Common myeloid progenitor, CD34-positive (primary cell): ENCODE results near the gene PARVA.

ENCODE experiments used
- CTCF ChIA-PET: fragments of 350-600 bp; sonication (Branson Sonifier 250); formaldehyde crosslinking; loops from one replicate; lab custom pipeline; 2021; ENCODE audit warnings: antibody characterized with exemption; lab: Charles Lee
- POLR2A ChIA-PET: fragments of 350-600 bp; sonication (Branson Sonifier 250); formaldehyde crosslinking; loops from one replicate; lab custom pipeline; 2021; ENCODE audit warnings: antibody characterized with exemption; lab: Charles Lee
- DNase-seq, 3 donors: peaks; one replicate each; pipeline versions ENCODE4 v3.0.0 to v3.0.0-alpha.2; 2013
- H3K27ac ChIP-seq, 2 experiments: 1 replicate in 1 of 2; 2 replicates in 1 of 2; pipeline ENCODE4 v1.7.0; 2013; ENCODE audit warnings: inconsistent platforms in 2 of 2, low read length in 2 of 2, mild to moderate bottlenecking in 2 of 2, low read depth in 1 of 2, moderate library complexity in 1 of 2; ENCODE audit not compliant: severe bottlenecking in 2 of 2, insufficient read depth in 1 of 2, poor library complexity in 1 of 2
- H3K27me3 ChIP-seq, 5 experiments: replicated peaks in 2 of 5; 1 replicate in 3 of 5; 2 replicates in 2 of 5; pipeline versions ENCODE4 v1.6.1 to v1.7.0; 2013; ENCODE audit warnings: low read length in 4 of 5, mild to moderate bottlenecking in 2 of 5, moderate library complexity in 2 of 5, inconsistent platforms in 1 of 5; ENCODE audit not compliant: insufficient read depth in 5 of 5, control insufficient read depth in 4 of 5
- H3K36me3 ChIP-seq, 4 experiments: 1 replicate in 2 of 4; 2 replicates in 2 of 4; pipeline versions ENCODE4 v1.6.1 to v1.7.0; 2013; ENCODE audit warnings: low read length in 3 of 4, control low read depth in 1 of 4, mild to moderate bottlenecking in 1 of 4; ENCODE audit not compliant: control insufficient read depth in 4 of 4, insufficient read depth in 4 of 4
- H3K4me1 ChIP-seq, 4 experiments: 1 replicate in 3 of 4; 2 replicates in 1 of 4; pipeline versions ENCODE4 v1.6.1 to v1.7.1; 2013; ENCODE audit warnings: low read length in 3 of 4, mild to moderate bottlenecking in 3 of 4, control low read depth in 1 of 4, inconsistent platforms in 1 of 4, moderate library complexity in 1 of 4; ENCODE audit not compliant: control insufficient read depth in 4 of 4, insufficient read depth in 4 of 4; ENCODE audit errors: control extremely low read depth in 1 of 4
- H3K4me3 ChIP-seq, 7 experiments: 1 replicate in 4 of 7; 2 replicates in 3 of 7; pipeline versions ENCODE4 v1.5.1 to v1.7.0; 2013; ENCODE audit warnings: mild to moderate bottlenecking in 7 of 7, low read length in 6 of 7, moderate library complexity in 6 of 7, inconsistent platforms in 2 of 7, low read depth in 2 of 7, control low read depth in 1 of 7; ENCODE audit not compliant: insufficient read depth in 4 of 7, control insufficient read depth in 1 of 7; ENCODE audit errors: extremely low read depth in 1 of 7
- H3K9me3 ChIP-seq, 5 experiments: 1 replicate in 4 of 5; 2 replicates in 1 of 5; pipeline versions ENCODE4 v1.6.1 to v1.7.1; 2013; ENCODE audit warnings: low read length in 4 of 5, mild to moderate bottlenecking in 2 of 5, inconsistent platforms in 1 of 5, low read depth in 1 of 5, moderate library complexity in 1 of 5; ENCODE audit not compliant: control insufficient read depth in 4 of 5, insufficient read depth in 2 of 5; ENCODE audit errors: control extremely low read depth in 1 of 5
- WGBS: methylation state at CpG from one replicate; pipeline ENCODE4 v1.1.5; 2013; ENCODE audit not compliant: insufficient coverage; 5-methylcytosine and 5-hydroxymethylcytosine counted together

The PARVA gene

GRCh38 chr11:12540075-12540680 lies 162.8 kb downstream of the PARVA start:
- Histone ChIP-seq H3K27me3 (peaks cover 0 to 25% (median 0%) of the 10 kb centered on the region in 5 experiments), H3K4me3 (no peak overlapping the region), H3K9me3 (no peaks in the 10 kb centered on the region), H3K36me3 (no peaks in the 10 kb centered on the region), H3K27ac (no peak overlapping the region), H3K4me1 (no peaks in the 10 kb centered on the region)
- CTCF ChIA-PET: interaction anchor here (0.9 kb wide), 1 partner anchor 63 kb away, joined by 3 read pairs; no protein-coding TSS in a partner anchor
- DNase-seq: no peak
- WGBS: 83% methylated on average over 3 of the region's 5 CpGs
- POLR2A ChIA-PET: no interaction called here

GRCh38 chr11:12540913-12541582 lies 163.7 kb downstream of the PARVA start:
- H3K4me3 ChIP-seq: no peak overlapping the region
- no peaks in the 10 kb centered on the region for H3K36me3 ChIP-seq
- ChIA-PET POLR2A (no interaction called here), CTCF (interaction anchor here (0.9 kb wide), 1 partner anchor 62 kb away, joined by 3 read pairs; no protein-coding TSS in a partner anchor)
- DNase-seq: no peak
- H3K27ac ChIP-seq: no peak overlapping the region
- no peaks in the 10 kb centered on the region for H3K4me1 ChIP-seq
- H3K27me3 ChIP-seq: peaks cover 0 to 22% (median 0%) of the 10 kb centered on the region in 5 experiments
- no peaks in the 10 kb centered on the region for H3K9me3 ChIP-seq
- WGBS: 86% methylated on average over 5 of the region's 6 CpGs

GRCh38 chr11:12541583-12542151 lies 164.3 kb downstream of the PARVA start:
- Histone ChIP-seq H3K36me3 (no peaks in the 10 kb centered on the region), H3K9me3 (no peaks in the 10 kb centered on the region), H3K4me1 (no peaks in the 10 kb centered on the region), H3K27me3 (peaks cover 0 to 17% (median 0%) of the 10 kb centered on the region in 5 experiments), H3K4me3 (no peak overlapping the region), H3K27ac (no peak overlapping the region)
- 90% methylated on average over 5 of the region's 9 CpGs for WGBS
- CTCF ChIA-PET: no interaction called here
- POLR2A ChIA-PET: no interaction called here
- DNase-seq: no peak

- H3K4me3 ChIP-seq: no peak overlapping the region
- H3K27ac ChIP-seq: no peak overlapping the region
- ChIA-PET CTCF (no interaction called here), POLR2A (no interaction called here)
- no peaks in the 10 kb centered on the region for H3K9me3 ChIP-seq
- H3K36me3 ChIP-seq: no peaks in the 10 kb centered on the region
- no peaks in the 10 kb centered on the region for H3K4me1 ChIP-seq
- 79% methylated on average over 7 of the region's 10 CpGs for WGBS
- H3K27me3 ChIP-seq: peaks cover 0 to 15% (median 0%) of the 10 kb centered on the region in 5 experiments
- DNase-seq: no peak
Observed at GRCh38 chr11:12542186-12542935, 165.0 kb downstream of the PARVA start.

GRCh38 chr11:12543596-12544415 lies 166.4 kb downstream of the PARVA start:
- H3K36me3 ChIP-seq: no peaks in the 10 kb centered on the region
- DNase-seq: no peak
- no peaks in the 10 kb centered on the region for H3K9me3 ChIP-seq
- H3K27ac ChIP-seq: no peak overlapping the region
- H3K4me1 ChIP-seq: no peaks in the 10 kb centered on the region
- 96% methylated on average over 7 of the region's 9 CpGs for WGBS
- ChIA-PET POLR2A (no interaction called here), CTCF (no interaction called here)
- no peak overlapping the region for H3K4me3 ChIP-seq
- H3K27me3 ChIP-seq: peaks cover 0 to 15% (median 0%) of the 10 kb centered on the region in 5 experiments

- DNase-seq: no peak
- Histone ChIP-seq H3K36me3 (no peaks in the 10 kb centered on the region), H3K4me3 (no peak overlapping the region), H3K9me3 (no peaks in the 10 kb centered on the region), H3K27ac (no peak overlapping the region), H3K4me1 (no peaks in the 10 kb centered on the region), H3K27me3 (peaks cover 0 to 15% (median 0%) of the 10 kb centered on the region in 5 experiments)
- 97% methylated on average over 13 of the region's 13 CpGs for WGBS
- CTCF ChIA-PET: no interaction called here
- POLR2A ChIA-PET: no interaction called here
Observed at GRCh38 chr11:12544986-12545775, 167.8 kb downstream of the PARVA start.
